Measurements from ENCODE around the gene PARP1. TPM values are rescaled to one million over a fixed set of nuclear protein-coding genes. Genes with fewer than 3 reads are reported as not detected.
A peak's percentile ranks its signal among the peaks of the same experiment; 100 is the strongest.

Gene PARP1
- total and polyA plus RNA-seq, 2 donors from 2014 or later: 37.9 to 71.1 TPM

GRCh38 chr1:226417830-226418546 is 10.1 kb upstream of the PARP1 start:
- TF ChIP-seq CTCF (IDR thresholded peaks at IDR 0.05; ENCODE audit: borderline replicate concordance, extremely low read depth, insufficient read depth): no peak
- intact Hi-C loops (cut with DNase I): no loop called here

GRCh38 chr1:226417350-226417749 is 9.5 kb upstream of the PARP1 start:
- H3K9ac ChIP-seq (ENCODE audit: low read length in 3 of 3): no peak overlapping the region
- DNase-seq: no peak
- no peaks in the 10 kb centered on the region for H3K4me1 ChIP-seq (ENCODE audit: control insufficient read depth in 2 of 3, insufficient read depth in 2 of 3, low read depth in 1 of 3, low read length in 3 of 3)
- no peaks in the 10 kb centered on the region for H3K36me3 ChIP-seq (ENCODE audit: control insufficient read depth in 2 of 3, insufficient read depth in 3 of 3, low read length in 3 of 3)
- H3K9me3 ChIP-seq (ENCODE audit: control insufficient read depth in 2 of 3, insufficient read depth in 1 of 3, low read length in 3 of 3): no peaks in the 10 kb centered on the region
- intact Hi-C loops (cut with DNase I): no loop called here
- no peak overlapping the region for H3K4me3 ChIP-seq (ENCODE audit: low read length in 3 of 3)
- no peak for FAIRE-seq
- TF ChIP-seq CTCF (IDR thresholded peaks at IDR 0.05; ENCODE audit: borderline replicate concordance, extremely low read depth, insufficient read depth): no peak
- H3K27me3 ChIP-seq (ENCODE audit: control insufficient read depth, insufficient read depth, low read length): no peaks in the 10 kb centered on the region
- no peak overlapping the region for H3K27ac ChIP-seq (ENCODE audit: low read depth in 2 of 2, low read length in 2 of 2)

More at GRCh38 chr1:226417830-226418546, 10.1 kb upstream of the PARP1 start:
- FAIRE-seq (no peak), DNase-seq (no peak)
- H3K27me3 ChIP-seq (ENCODE audit: control insufficient read depth, insufficient read depth, low read length): no peaks in the 10 kb centered on the region
- H3K4me3 ChIP-seq (ENCODE audit: low read length in 3 of 3): no peak overlapping the region
- no peaks in the 10 kb centered on the region for H3K36me3 ChIP-seq (ENCODE audit: control insufficient read depth in 2 of 3, insufficient read depth in 3 of 3, low read length in 3 of 3)
- no peak overlapping the region for H3K27ac ChIP-seq (ENCODE audit: low read depth in 2 of 2, low read length in 2 of 2)
- no peaks in the 10 kb centered on the region for H3K4me1 ChIP-seq (ENCODE audit: control insufficient read depth in 2 of 3, insufficient read depth in 2 of 3, low read depth in 1 of 3, low read length in 3 of 3)
- H3K9ac ChIP-seq (ENCODE audit: low read length in 3 of 3): no peak overlapping the region
- H3K9me3 ChIP-seq (ENCODE audit: control insufficient read depth in 2 of 3, insufficient read depth in 1 of 3, low read length in 3 of 3): no peaks in the 10 kb centered on the region

- intact Hi-C loops (cut with DNase I): no loop called here
- FAIRE-seq (no peak), DNase-seq (peak in 1 of 5 donors; percentile 16)
- Histone ChIP-seq H3K9me3 (ENCODE audit: control insufficient read depth in 2 of 3, insufficient read depth in 1 of 3, low read length in 3 of 3) (no peaks in the 10 kb centered on the region), H3K36me3 (ENCODE audit: control insufficient read depth in 2 of 3, insufficient read depth in 3 of 3, low read length in 3 of 3) (no peaks in the 10 kb centered on the region), H3K9ac (ENCODE audit: low read length in 3 of 3) (no peak overlapping the region), H3K4me3 (ENCODE audit: low read length in 3 of 3) (no peak overlapping the region), H3K4me1 (ENCODE audit: control insufficient read depth in 2 of 3, insufficient read depth in 2 of 3, low read depth in 1 of 3, low read length in 3 of 3) (no peaks in the 10 kb centered on the region), H3K27ac (ENCODE audit: low read depth in 2 of 2, low read length in 2 of 2) (no peak overlapping the region), H3K27me3 (ENCODE audit: control insufficient read depth, insufficient read depth, low read length) (no peaks in the 10 kb centered on the region)
- TF ChIP-seq CTCF (IDR thresholded peaks at IDR 0.05; ENCODE audit: borderline replicate concordance, extremely low read depth, insufficient read depth): no peak
Measured at GRCh38 chr1:226414098-226414698, 6.3 kb upstream of the PARP1 start.

All from kidney (tissue), 14 donors.